SU-DHL-6 (cell line): ENCODE data around the gene E2F3.

ENCODE experiments used
- H2AFZ ChIP-seq: fragments of 200-600 bp; sonication (generic); 2 replicates; pipeline ENCODE4 v1.6.1; 2014; ENCODE audit warnings: low read depth, mild to moderate bottlenecking, moderate library complexity, mixed read lengths, antibody characterized with exemption, low read length; ENCODE audit not compliant: severe bottlenecking
- H3F3A ChIP-seq: fragments of 200-600 bp; shearing (Covaris generic); 2 replicates; pipeline ENCODE4 v1.6.0; 2016; ENCODE audit warnings: antibody characterized with exemption, mild to moderate bottlenecking; ENCODE audit not compliant: insufficient read depth
- H3K27ac ChIP-seq: fragments of 200-600 bp; sonication (generic); 2 replicates; pipeline ENCODE4 v1.5.1; 2016; ENCODE audit warnings: low read depth, mild to moderate bottlenecking, low read length, moderate library complexity, mixed read lengths
- H3K27me3 ChIP-seq: fragments of 200-600 bp; sonication (generic), shearing (Covaris generic); 2 replicates; pipeline ENCODE4 v1.6.0; 2014; ENCODE audit warnings: mild to moderate bottlenecking, low read length
- H3K36me3 ChIP-seq: fragments of 200-600 bp; sonication (generic); 2 replicates; pipeline ENCODE4 v1.6.1; 2014; ENCODE audit warnings: mild to moderate bottlenecking, low read length, mixed read lengths
- H3K4me2 ChIP-seq: fragments of 300-600, 200-600 bp; shearing (Covaris generic), sonication (generic); 2 replicates; pipeline ENCODE4 v1.6.0; 2014; ENCODE audit warnings: low read length, low read depth, mild to moderate bottlenecking; ENCODE audit not compliant: poor library complexity, severe bottlenecking
- H3K4me3 ChIP-seq: fragments of 200-600 bp; sonication (generic); 2 replicates; pipeline ENCODE4 v1.5.1; 2014; ENCODE audit warnings: antibody characterized with exemption, low read length, mild to moderate bottlenecking, mixed read lengths; ENCODE audit not compliant: insufficient read depth, poor library complexity, severe bottlenecking
- H3K79me2 ChIP-seq: fragments of 200-600 bp; sonication (generic); 2 replicates; pipeline ENCODE4 v1.6.1; 2014; ENCODE audit warnings: mild to moderate bottlenecking, low read length, moderate library complexity; ENCODE audit not compliant: insufficient read depth
- H3K9ac ChIP-seq: fragments of 200-600 bp; sonication (generic); 2 replicates; pipeline ENCODE4 v1.7.0; 2014; ENCODE audit warnings: mild to moderate bottlenecking, low read length
- H3K9me2 ChIP-seq: fragments of 200-600 bp; sonication (generic); replicated peaks from 2 replicates; pipeline ENCODE4 v1.6.1; 2014; ENCODE audit warnings: low read length; ENCODE audit not compliant: insufficient read depth
- H3K9me3 ChIP-seq: fragments of 200-600 bp; sonication (generic); 2 replicates; pipeline ENCODE4 v1.6.1; 2014; ENCODE audit warnings: low read length, mixed read lengths; ENCODE audit not compliant: insufficient read depth
- H4K20me1 ChIP-seq: fragments of 200-600 bp; sonication (generic); 2 replicates; pipeline ENCODE4 v1.6.1; 2014; ENCODE audit warnings: low read depth, mild to moderate bottlenecking, antibody characterized with exemption, low read length, moderate library complexity, mixed read lengths
- EZH2phosphoT487 ChIP-seq: fragments of 200-600 bp; sonication (generic), shearing (Covaris generic); conservative IDR thresholded peaks from 2 replicates; pipeline ENCODE4 v1.6.1; 2018; ENCODE audit warnings: mild to moderate bottlenecking, antibody characterized with exemption, low read length, moderate library complexity, mixed read lengths
- TF ChIP-seq, protein P1 (sequence below): fragments of 200-600 bp; sonication (generic); IDR thresholded peaks from one replicate; pipeline ENCODE4 v1.5.1; 2017; ENCODE audit warnings: antibody characterized with exemption, mild to moderate bottlenecking, low read length, moderate library complexity; ENCODE audit not compliant: insufficient read depth, poor library complexity, severe bottlenecking

The E2F3 gene

DNA sequence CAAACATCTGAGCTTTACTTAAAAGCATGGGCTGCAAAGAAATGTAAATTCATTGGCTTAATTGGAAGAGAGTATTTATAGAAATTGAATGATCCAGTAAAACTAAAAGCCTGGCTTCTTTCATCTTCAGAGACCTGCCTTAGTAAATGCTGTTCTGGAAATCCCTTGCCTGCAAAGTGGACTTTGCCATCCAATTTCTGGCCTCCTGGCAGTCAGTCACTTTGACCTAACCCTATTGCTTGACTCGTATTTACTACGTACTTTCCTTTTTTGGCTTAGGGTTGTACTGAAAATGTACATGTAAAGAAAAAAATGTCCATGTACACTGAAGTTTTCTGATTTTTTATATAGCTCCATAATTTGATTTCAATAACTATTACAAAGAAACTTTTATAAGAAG, 47.1 kb downstream of the E2F3 start:
- H4K20me1 ChIP-seq, result peaks cover 41% of the 10 kb centered on the region
- peaks cover 100% of the 10 kb centered on the region for H3K79me2 ChIP-seq
- H3K27ac ChIP-seq, result no peak overlapping the region
- no peak overlapping the region for H3K4me2 ChIP-seq
- no peaks in the 10 kb centered on the region for H3K9me2 ChIP-seq
- H3K9me3 ChIP-seq, result no peaks in the 10 kb centered on the region
- H3K36me3 ChIP-seq, result peaks cover 6% of the 10 kb centered on the region; the same call in 1 of the 2 replicates
- H2AFZ ChIP-seq, result no peak overlapping the region
- H3K27me3 ChIP-seq, result no peaks in the 10 kb centered on the region
- H3F3A ChIP-seq, result 0 out of 2 replicates have a peak, but pooled peaks cover 5% of the 10 kb centered on the region
- TF ChIP-seq, protein P1, sequence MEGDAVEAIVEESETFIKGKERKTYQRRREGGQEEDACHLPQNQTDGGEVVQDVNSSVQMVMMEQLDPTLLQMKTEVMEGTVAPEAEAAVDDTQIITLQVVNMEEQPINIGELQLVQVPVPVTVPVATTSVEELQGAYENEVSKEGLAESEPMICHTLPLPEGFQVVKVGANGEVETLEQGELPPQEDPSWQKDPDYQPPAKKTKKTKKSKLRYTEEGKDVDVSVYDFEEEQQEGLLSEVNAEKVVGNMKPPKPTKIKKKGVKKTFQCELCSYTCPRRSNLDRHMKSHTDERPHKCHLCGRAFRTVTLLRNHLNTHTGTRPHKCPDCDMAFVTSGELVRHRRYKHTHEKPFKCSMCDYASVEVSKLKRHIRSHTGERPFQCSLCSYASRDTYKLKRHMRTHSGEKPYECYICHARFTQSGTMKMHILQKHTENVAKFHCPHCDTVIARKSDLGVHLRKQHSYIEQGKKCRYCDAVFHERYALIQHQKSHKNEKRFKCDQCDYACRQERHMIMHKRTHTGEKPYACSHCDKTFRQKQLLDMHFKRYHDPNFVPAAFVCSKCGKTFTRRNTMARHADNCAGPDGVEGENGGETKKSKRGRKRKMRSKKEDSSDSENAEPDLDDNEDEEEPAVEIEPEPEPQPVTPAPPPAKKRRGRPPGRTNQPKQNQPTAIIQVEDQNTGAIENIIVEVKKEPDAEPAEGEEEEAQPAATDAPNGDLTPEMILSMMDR, result no peak
- no peak for TF ChIP-seq EZH2phosphoT487
- no peak overlapping the region for H3K4me3 ChIP-seq
- no peak overlapping the region for H3K9ac ChIP-seq

DNA sequence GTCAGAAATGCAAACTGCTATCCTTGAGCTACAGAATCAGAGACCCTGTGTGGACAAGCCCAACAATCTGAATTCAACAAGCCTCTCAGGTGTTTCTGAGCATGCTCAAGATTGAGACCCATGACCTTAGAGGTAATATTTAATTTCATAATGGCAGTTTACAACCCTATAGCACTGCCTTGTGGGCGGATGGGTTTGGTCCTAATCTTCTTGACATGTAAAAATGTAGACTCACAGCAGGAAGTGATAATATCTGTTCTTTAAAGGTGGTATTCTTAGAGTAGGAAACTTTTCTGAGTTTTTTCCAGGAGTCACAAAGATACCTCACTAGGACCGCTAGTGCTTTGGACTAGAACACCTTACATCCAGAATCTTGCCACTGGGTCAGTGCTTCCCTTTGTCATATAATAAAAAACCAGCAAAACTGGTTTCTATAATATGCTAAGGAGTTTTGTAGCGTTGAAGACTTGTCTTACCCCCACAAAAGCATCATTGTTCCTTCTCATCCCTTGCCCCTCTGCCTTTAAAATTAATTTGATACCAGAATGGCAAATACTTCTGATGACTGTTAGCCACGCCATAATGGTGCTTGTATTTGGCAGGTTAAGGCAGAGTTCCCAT, 52.6 kb downstream of the E2F3 start:
- no peaks in the 10 kb centered on the region for H3K27me3 ChIP-seq
- no peaks in the 10 kb centered on the region for H3K9me2 ChIP-seq
- H3K9me3 ChIP-seq, result no peaks in the 10 kb centered on the region
- no peak overlapping the region for H2AFZ ChIP-seq
- H3F3A ChIP-seq, result 0 out of 2 replicates have a peak, but pooled peaks cover 5% of the 10 kb centered on the region
- peaks cover 44% of the 10 kb centered on the region for H4K20me1 ChIP-seq
- peaks cover 4% of the 10 kb centered on the region; the same call in 1 of the 2 replicates for H3K36me3 ChIP-seq
- no peak for TF ChIP-seq EZH2phosphoT487
- TF ChIP-seq, protein P1, result no peak
- no peak overlapping the region for H3K9ac ChIP-seq
- H3K79me2 ChIP-seq, result peaks cover 100% of the 10 kb centered on the region
- H3K27ac ChIP-seq, result no peak overlapping the region
- H3K4me3 ChIP-seq, result no peak overlapping the region
- no peak overlapping the region for H3K4me2 ChIP-seq

DNA sequence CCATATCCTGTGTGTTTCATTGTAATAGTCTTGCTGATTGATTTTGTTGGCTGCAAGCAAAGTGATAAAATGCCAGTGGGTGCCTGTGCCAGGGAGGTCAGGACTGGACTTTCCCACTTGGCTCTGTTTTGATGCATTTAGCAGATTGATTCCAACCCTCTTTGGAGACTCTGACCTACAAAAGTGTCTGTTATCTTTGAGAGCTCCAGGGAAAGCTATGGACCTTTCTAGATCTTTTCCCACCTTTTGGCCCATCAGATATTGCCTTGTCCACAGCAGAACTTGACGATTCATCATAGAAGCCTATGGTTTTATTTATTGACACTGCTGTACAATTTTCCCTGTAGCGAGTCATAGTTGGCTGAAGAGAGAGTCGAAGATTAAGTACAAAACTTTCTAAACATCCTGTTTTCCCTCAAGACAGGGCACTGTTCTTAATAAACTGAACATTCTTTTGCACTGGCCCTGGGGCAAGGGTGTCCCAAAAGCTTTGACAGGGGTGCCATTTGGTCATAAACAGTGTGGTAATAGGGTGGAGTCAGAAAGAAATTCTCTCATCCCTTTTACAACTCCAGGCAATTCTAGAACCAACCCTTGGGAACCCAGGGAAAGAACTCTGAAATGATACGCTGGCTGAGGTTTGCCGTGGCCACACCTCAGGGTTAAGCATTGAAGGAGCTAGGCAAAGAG, 53.7 kb downstream of the E2F3 start:
- Histone ChIP-seq H3K9ac (no peak overlapping the region), H3K9me2 (no peaks in the 10 kb centered on the region), H3K4me2 (no peak overlapping the region), H3K79me2 (peaks cover 100% of the 10 kb centered on the region), H3K27me3 (no peaks in the 10 kb centered on the region), H4K20me1 (peaks cover 49% of the 10 kb centered on the region), H3K9me3 (no peaks in the 10 kb centered on the region), H3K4me3 (no peak overlapping the region), H3K27ac (no peak overlapping the region), H3K36me3 (peaks cover 4% of the 10 kb centered on the region; the same call in 1 of the 2 replicates), H3F3A (0 out of 2 replicates have a peak, but pooled peaks cover under 1% of the 10 kb centered on the region), H2AFZ (no peak overlapping the region)
- TF ChIP-seq EZH2phosphoT487, result no peak
- TF ChIP-seq, protein P1, result no peak
